Fibroblast of mammary gland (primary cell): Measurements from ENCODE around the gene BAHD1.

Source experiments
- DNase-seq: peaks from one replicate; pipeline ENCODE4 v3.0.0-alpha.2; 2010; ENCODE audit warnings: low read depth
- H3K4me3 ChIP-seq: 2 replicates; pipeline ENCODE4 v1.5.1; 2011; ENCODE audit warnings: low read depth, mild to moderate bottlenecking, low read length, moderate library complexity; ENCODE audit not compliant: control insufficient read depth
- TF ChIP-seq, protein P1 (sequence below): conservative IDR thresholded peaks from 2 replicates; pipeline ENCODE4 v1.5.1; 2011; ENCODE audit warnings: low read depth, low read length, inconsistent platforms; ENCODE audit not compliant: control insufficient read depth, insufficient read depth

Gene BAHD1

DNA sequence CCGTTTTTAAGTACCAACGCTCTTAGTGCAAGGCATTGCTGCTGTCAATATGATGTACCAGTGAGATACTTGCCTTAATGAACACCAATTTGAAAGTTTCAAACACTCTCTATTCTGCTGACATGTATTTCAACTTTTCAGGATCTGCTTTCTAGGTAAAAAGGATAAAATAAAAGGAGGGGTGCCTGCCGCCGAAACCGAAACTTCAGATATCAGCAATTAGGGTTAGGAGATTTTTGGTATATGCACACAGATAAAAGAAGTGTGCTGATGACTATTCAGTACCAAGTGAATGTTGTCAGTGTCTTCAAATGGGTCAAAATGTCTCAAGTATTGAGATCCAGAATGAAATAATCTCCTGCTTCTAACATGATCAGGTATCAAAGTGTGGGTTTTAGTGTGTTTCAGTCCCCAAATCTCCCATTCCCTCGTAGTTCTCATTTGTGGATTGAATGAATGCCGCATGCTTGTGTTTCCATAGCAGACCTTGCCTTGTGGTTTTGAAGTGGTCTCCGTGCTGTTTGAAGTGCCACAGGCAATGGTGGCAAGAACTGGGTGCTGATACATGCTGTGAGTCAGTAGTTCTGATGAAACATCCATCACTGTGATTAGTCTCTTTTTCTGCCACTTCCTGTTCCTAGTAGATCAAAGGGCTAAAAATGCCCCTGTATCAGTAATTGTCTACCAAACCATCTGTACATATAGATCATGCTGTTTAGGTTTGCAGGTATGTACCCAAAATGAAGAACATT, 52.5 kb downstream of the BAHD1 start:
- peak; percentile 34 for DNase-seq
- H3K4me3 ChIP-seq, result no peak overlapping the region

DNA sequence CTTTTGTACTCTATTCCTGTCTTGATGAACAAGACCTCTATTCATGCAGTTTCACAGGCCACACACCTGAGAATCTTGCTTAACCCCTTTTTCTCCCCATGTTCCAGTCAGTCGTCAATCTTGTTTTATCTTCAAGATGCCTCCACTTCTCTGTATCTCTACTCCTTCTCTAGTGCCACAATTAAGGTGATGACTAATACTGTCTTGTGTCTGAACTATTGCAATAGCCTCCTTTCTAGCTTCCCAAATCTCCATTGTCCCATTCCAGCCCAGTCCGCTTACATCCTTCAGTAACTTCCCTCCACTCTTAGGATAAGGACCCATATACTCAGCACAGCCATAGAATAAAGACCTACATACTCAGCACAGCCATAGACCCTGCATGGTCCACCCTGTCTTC, 54.8 kb downstream of the BAHD1 start:
- DNase-seq, result no peak
- H3K4me3 ChIP-seq, result no peak overlapping the region
- TF ChIP-seq, protein P1, sequence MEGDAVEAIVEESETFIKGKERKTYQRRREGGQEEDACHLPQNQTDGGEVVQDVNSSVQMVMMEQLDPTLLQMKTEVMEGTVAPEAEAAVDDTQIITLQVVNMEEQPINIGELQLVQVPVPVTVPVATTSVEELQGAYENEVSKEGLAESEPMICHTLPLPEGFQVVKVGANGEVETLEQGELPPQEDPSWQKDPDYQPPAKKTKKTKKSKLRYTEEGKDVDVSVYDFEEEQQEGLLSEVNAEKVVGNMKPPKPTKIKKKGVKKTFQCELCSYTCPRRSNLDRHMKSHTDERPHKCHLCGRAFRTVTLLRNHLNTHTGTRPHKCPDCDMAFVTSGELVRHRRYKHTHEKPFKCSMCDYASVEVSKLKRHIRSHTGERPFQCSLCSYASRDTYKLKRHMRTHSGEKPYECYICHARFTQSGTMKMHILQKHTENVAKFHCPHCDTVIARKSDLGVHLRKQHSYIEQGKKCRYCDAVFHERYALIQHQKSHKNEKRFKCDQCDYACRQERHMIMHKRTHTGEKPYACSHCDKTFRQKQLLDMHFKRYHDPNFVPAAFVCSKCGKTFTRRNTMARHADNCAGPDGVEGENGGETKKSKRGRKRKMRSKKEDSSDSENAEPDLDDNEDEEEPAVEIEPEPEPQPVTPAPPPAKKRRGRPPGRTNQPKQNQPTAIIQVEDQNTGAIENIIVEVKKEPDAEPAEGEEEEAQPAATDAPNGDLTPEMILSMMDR, result no peak

More for the DNA sequence above, 52.5 kb downstream of the BAHD1 start:
- TF ChIP-seq, protein P1, result no peak

DNA sequence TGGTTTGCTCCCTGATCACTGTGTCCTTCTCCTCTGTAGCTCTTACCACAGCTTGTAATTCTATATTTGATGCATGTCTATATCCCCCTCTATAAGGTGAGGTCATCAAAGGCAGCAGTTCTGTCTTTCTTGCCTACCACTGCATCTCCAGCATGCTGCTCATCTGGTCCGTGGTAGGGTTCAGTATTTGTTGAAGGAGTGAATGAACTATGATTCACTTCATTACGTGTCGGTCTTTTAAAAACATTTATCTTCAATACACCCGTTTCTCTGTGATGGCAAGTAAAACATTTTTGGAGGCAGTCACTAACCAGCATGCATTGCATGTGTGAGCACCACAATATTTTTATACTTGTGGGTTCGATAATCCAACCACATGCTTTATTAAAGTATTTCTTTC, 57.7 kb downstream of the BAHD1 start:
- H3K4me3 ChIP-seq, result no peak overlapping the region
- peak; percentile 83 for DNase-seq
- TF ChIP-seq, protein P1, result no peak

DNA sequence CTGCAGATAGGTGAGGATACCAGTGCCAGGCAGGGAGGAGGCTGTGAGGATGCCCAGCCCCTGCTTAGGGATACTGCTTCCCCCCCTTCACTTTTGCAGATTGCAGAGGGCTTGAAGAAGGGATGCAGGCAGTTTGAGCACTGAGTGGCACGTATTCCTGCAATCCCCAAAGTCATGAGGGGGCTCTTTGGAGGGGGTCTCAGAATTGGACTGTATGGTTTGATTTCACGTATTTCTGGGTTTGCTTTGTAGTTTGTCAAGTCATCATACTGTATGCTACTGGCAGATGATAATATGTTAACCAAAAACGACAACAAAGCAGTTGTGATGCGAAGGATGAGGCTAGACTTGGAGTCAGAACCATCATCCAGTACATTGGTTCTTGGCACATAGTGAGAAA, 58.1 kb downstream of the BAHD1 start:
- peak; percentile 50 for DNase-seq
- H3K4me3 ChIP-seq, result no peak overlapping the region
- TF ChIP-seq, protein P1, result no peak

DNA sequence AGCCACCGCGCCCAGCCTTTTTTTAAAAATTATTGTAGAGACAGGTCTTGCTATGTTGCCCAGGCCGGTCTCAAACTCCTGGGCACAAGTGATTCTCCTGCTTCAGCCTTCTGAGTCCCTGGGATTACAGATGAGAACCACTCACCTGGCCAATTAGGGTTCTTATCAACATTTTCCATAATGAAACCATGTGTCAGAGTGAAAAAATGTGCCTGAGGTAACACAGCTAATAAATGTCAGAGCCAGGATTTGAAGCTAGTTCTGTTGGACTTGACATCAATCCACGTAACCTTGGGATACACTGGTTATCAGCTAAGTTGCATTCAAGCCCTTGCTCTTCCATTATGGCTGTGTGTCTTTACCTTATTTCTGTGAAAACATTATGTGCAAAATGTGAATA, 59.2 kb downstream of the BAHD1 start:
- TF ChIP-seq, protein P1, result no peak
- no peak for DNase-seq
- no peak overlapping the region for H3K4me3 ChIP-seq

DNA sequence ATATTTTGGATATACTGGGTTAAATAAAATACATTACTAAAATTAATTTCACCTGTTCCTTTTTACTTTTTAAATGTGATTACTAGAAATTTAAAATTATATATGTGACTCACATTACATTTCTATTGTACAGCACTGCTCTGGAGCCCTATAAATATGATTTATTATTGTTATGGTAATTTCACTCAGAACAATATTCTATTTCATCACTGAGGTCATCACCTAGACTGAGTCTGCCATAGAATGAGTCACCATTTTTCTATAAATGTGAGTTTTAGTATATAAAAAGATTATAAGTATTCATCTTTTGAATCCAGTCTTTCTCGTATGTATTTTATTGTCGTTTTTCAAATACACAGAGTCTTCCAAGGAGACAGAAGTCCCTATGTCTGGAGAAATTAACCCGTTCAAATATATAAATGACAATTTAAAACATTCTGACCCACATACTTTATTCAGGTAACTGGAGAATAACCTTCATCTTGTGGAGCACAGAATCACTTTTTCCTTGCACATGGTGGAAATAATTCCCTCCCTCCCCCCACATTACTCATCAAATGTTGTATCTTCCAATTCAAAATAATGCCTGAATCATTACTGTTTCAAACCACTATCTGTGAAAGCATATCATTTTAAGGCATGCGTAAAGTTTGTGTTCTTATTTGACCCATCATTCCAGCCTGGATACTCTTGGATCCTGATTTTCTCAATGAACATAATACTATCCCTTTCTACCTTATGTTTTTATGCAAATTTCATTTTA, 60.0 kb downstream of the BAHD1 start:
- H3K4me3 ChIP-seq, result no peak overlapping the region
- TF ChIP-seq, protein P1, result no peak
- DNase-seq, result peak; percentile 63

DNA sequence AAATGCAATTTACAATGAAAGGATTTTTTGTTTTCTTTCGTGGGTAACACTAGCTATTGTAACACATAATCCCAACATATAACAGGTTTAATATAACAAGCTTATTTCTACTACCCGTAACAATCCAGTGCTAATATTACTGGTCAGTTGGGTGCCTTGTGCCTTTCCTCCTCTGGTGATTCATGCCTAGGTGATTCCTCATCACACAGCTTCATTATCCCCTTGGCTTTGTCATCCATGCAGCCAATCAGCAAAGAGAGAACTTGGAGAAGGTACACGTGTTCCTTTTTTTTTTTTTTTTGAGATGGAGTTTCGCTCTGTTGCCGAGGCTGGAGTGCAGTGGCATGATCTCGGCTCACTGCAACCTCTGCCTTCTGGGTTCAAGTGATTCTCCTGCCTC, 60.7 kb downstream of the BAHD1 start:
- DNase-seq, result peak; percentile 30
- H3K4me3 ChIP-seq, result no peak overlapping the region
- TF ChIP-seq, protein P1, result no peak
